GM19324 (cell line): ENCODE data around the gene LIX1.

ENCODE experiments used
- ATAC-seq: cut with Tn5 transposase; IDR thresholded peaks from one replicate; pipeline ENCODE4 v1.9.1; 2021; ENCODE audit warnings: mild to moderate bottlenecking, moderate library complexity; ENCODE audit not compliant: unreplicated experiment, low FRiP score

Gene LIX1

GRCh38 chr5:97078958-97079743, 63.3 kb downstream of the LIX1 start:
- ATAC-seq, result no peak

- no peak for ATAC-seq
Observed at GRCh38 chr5:97077246-97077645, 65.2 kb downstream of the LIX1 start.

DNA sequence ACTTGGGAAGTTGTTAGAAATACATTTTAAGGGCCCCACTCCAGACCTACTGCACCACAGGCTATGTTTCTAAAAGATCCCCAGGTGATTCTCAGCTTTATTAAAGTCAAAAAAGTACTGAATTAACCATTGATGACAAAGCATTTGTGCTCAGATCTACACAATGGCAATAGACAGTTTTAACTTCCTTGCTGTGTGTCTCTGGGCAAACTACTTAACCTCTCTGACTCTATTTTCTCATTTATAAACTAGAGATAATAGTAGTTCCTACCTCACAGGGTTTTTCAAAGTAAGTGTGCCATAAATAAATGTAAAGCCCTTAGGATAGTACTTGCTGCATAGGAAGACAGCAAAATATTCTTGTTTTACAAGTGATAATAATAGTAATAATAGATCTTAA, 66.3 kb downstream of the LIX1 start:
- ATAC-seq, result no peak

- no peak for ATAC-seq
Observed at GRCh38 chr5:97075649-97076048, 66.8 kb downstream of the LIX1 start.

DNA sequence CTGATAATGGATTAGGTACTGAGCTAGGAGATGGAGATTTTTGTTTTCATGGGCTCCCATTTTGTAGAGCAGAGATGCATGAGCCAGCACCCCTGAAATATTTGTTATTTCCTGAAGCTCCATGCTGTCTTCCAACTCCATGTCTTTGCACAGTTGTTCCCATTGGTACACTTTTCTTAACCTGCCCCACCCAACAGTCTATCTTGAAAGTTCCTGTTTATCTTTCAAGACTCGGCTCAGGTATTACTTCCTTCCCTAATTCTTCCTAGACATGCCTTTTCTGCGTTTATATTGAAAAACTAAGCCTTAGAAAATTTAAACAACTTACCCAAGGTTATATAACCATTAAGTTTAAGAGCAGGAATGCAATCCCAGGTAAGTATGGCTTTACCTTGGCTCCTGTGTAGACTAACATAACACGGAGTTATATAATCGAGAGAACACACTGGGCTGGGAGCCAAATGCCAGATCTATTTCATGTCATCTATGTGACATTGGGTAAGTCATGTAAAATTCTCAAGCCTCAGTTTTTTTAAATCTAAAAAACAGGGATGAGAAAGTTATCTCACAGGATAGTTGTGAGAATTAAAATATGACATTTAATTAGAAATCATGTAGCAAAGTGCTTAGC, 67.4 kb downstream of the LIX1 start:
- ATAC-seq, result no peak

GRCh38 chr5:97073420-97073819, 69.0 kb downstream of the LIX1 start:
- ATAC-seq, result no peak

GRCh38 chr5:97072696-97073095, 69.7 kb downstream of the LIX1 start:
- ATAC-seq, result no peak

- no peak for ATAC-seq
Observed at GRCh38 chr5:97071993-97072392, 70.4 kb downstream of the LIX1 start.

- ATAC-seq, result no peak
Observed at GRCh38 chr5:97071101-97071500, 71.3 kb downstream of the LIX1 start.

DNA sequence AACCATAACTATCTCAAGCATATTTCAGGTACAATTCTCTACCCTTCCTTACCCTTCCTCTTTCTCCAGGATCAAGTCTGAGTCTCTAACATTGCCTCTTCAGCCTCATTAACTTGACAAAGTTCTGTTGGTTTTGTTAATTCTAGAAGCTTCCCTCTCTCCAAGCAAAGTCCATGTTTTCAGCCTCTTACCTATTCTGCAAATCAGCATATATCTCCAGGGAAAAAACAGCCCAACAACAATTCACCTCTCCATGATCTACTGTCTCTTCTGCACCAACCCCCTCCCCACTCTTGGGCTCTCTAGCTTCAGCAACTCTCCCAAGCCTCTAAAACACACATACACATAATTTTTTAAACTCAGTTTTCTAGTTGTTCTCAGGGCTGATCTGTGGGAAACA, 72.2 kb downstream of the LIX1 start:
- ATAC-seq, result no peak

GRCh38 chr5:97067296-97067850, 75.0 kb downstream of the LIX1 start:
- no peak for ATAC-seq

GRCh38 chr5:97065475-97065874, 76.9 kb downstream of the LIX1 start:
- no peak for ATAC-seq

DNA sequence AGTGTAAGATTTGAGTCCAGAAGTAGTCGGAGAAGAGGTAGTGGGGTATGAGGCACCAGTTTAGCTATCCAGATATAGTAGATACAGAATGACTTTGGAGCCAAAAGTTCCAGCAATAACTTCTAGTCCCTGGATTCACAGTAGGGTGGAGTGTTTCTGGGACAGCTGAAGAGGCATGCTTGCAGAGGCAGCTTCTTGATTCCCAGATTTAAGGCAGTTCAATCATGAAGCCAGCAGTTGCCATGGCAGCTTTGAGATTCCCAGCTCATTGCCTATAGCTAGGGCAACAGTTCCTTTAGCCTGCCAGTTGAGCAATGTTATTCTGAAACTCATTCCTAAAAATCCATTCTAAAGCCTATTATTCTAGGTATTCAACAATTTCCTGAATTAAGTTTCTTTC, 79.2 kb downstream of the LIX1 start:
- ATAC-seq, result no peak

GRCh38 chr5:97062046-97062445, 80.4 kb downstream of the LIX1 start:
- no peak for ATAC-seq

DNA sequence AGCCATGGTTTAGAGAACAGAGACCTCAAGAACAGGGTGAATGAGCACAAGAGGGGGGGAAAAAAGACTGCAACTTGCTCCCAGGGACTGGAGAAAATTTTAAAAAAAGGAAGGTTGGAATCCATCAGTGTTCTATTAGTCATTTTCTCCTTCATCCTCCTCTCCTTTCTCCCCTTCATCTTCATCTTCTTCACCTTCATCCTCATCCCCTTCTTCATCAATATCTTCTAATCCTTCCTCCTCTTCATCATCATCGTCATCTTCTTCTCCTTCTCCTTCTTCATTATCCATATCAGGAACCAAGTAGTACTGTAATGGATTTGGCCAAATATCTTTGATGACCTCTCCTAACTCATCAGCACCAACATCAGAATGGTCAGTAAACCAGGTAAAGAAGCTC, 86.1 kb downstream of the LIX1 start:
- ATAC-seq, result no peak

DNA sequence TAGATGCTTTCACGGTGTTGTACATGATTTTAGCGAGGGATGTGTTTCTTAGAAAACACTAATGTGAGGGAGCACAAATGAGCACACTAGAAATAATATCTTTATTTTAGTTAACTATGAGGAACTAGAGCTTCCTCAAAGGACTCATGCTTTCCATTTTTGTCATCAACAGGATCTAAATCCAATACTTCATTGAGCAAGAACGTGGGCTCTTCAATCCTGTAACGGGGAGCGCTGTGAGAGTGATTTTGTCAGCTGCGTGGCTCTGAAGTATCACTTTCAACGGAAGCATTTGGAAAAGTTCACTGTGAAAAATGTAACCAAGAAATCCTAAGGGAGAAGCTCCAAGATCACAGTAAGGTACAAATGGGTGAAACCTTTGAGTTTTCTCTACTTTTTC, 93.2 kb downstream of the LIX1 start:
- no peak for ATAC-seq

DNA sequence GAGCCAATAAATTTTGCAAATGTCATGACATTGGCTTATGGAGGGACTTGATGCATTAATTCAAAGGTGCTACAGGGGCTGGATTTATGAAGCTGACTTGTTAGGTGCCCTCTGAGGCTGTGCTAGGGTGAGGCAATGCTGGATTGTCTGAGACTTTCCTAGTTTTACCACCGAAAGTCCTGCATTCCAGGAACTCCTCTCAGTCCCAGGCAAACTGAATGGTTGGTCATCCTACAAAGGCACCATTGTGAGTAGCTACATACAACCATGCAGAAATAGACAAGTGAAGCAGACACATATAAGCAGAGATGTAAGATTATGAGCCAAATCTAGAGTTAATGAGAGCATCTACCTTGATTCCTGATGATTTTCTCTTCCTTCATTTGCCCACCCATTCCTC, 95.3 kb downstream of the LIX1 start:
- no peak for ATAC-seq

DNA sequence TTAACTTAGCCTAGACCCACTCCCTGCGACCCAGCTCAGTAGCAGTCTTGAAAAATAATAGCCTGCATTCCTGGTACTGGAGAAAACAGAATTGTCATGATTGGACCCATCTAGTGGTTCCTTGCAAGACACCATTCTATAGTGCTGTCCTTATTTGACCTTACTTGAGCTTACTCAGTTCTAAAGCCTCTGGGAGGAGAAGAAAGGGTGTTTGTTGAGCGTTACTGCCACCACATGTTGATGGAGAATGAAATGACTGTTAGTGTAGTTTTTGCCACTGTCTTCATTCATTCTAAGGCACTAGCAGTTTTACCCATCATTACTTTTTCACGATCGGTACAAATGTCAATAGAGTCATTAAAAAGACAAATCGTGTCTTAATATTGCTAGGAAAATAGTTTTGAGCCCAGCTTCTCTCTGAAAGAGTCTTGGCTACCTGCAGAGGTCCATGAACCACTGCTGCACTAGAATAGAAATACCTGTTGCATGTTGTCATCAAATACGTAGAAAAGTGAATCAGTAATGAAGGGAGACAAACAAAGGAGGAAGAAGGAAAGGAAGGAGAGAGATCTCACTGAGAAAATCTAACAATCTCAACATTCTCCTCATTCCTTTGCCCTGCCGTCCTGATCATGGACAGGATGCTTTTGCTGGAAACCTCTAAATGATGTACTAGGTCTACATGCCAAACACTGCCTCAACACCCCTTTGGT, 96.0 kb downstream of the LIX1 start:
- ATAC-seq, result no peak

DNA sequence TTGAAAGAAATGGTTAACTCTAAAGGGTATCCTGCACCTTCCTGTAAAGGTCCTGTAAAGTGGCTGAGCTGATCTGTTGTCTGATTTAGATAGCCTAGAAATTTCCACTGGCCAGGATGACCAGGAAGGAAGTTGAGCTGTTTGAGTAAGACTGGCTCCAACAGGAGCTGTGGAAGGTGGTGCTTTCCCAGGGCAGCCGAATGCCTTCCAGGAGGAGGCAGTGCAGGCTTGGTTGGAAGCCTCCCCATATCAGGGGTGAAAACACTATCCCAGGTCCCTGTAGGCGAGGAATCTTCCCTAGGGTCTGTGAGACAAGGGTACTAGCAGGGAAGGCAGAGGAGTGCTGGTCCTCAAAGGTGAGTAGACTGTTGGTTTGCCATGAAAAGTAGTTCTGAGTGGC, 98.4 kb downstream of the LIX1 start:
- no peak for ATAC-seq

DNA sequence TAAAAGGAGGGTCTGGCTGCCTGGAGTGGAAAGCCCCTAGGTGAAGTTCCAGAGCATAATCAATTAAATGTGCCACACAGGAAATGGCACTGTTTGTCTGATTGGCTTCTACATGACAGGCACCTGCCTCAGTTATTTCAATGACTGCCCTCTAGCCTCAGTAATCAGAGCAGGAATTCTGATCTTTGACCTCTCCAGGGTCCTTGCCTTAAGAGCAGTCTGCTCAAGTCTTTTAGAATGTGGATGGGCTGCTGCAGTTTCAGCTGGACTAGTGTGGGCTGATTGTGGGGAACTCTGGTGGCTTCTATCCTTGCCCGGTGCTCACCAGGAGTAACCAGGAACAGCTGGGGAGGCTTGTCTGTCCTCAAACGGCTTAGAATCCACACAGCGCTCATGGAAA, 98.9 kb downstream of the LIX1 start:
- no peak for ATAC-seq

DNA sequence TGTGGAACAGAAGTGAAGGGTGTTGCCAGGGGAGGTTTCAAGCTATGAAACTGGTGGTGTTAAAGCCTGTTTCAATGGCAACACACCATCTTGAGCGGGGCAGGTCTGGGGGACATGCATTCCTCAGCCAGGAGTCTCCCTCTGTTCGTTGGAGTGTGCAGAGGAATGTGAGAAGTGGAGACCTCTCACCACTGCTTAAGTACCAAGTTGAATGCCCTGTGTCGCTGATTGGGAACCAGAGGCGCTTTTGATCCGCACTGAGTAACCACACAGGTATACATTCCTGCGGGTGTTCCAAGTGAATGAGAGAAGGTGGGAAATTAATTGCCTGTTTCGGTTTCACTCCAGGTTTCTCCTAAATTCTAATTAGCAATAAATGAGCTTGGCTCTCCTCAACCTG, 99.4 kb downstream of the LIX1 start:
- ATAC-seq, result no peak
